DOHH2 (cell line): ENCODE data around the gene CNN3.

ENCODE experiments used
- CTCF ChIP-seq: fragments of 200-600 bp; sonication (generic); IDR thresholded peaks from one replicate; pipeline ENCODE4 v1.5.1; 2014; ENCODE audit warnings: antibody characterized with exemption, mild to moderate bottlenecking, low read depth, low read length; ENCODE audit not compliant: poor library complexity, severe bottlenecking
- EZH2phosphoT487 ChIP-seq: fragments of 200-600 bp; sonication (generic); IDR thresholded peaks from 2 replicates; pipeline ENCODE4 v1.6.1; 2017; ENCODE audit warnings: borderline replicate concordance, mild to moderate bottlenecking, antibody characterized with exemption, low read length, moderate library complexity, mixed read lengths

- TF ChIP-seq EZH2phosphoT487 (no peak), CTCF (no peak)
Observed at GRCh38 chr1:94859174-94859573, 67.7 kb downstream of the CNN3 start.
